Measurements from ENCODE around the gene LRRTM1. TPM values are rescaled to one million over a fixed set of nuclear protein-coding genes. Genes with fewer than 3 reads are reported as not detected.

Gene LRRTM1
- total RNA-seq, 1 experiment from 2014 or later: not detected

- no peak overlapping the region for H2AFZ ChIP-seq (ENCODE audit: low read depth, low read length, poor library complexity, severe bottlenecking)
- no peaks in the 10 kb centered on the region for H4K20me1 ChIP-seq (ENCODE audit: insufficient read depth)
- H3K4me1 ChIP-seq (ENCODE audit: control insufficient read depth in 1 of 2, insufficient read depth in 2 of 2, low read length in 2 of 2): no peaks in the 10 kb centered on the region
- no peak overlapping the region for H3K9ac ChIP-seq (ENCODE audit: low read length)
- peaks cover 2 to 8% of the 10 kb centered on the region in 2 experiments; a peak in 2 of 4 replicates for H3K9me3 ChIP-seq (ENCODE audit: control insufficient read depth in 1 of 2, insufficient read depth in 1 of 2, low read depth in 1 of 2, low read length in 2 of 2)
- H3K4me2 ChIP-seq (ENCODE audit: low read length): no peak overlapping the region
- no peak overlapping the region for H3K4me3 ChIP-seq (replicated peaks in 1 of 2; ENCODE audit: low read depth in 1 of 2, low read length in 2 of 2)
- POLR2A ChIA-PET: no interaction called here
- intact Hi-C loops (cut with micrococcal nuclease): no loop called here
- no peaks in the 10 kb centered on the region for H3K36me3 ChIP-seq (ENCODE audit: control insufficient read depth in 1 of 2, insufficient read depth in 2 of 2, low read length in 2 of 2)
- RAD21 ChIA-PET (ENCODE audit: low non-redundant PET in 1 of 2, low total read pairs in 2 of 2, uncharacterized antibody in 2 of 2, unreplicated experiment in 2 of 2): no interaction called here
- ATAC-seq: no peak
- H3K27me3 ChIP-seq (ENCODE audit: insufficient read depth, low read length): no peaks in the 10 kb centered on the region
- CTCF ChIA-PET: no interaction called here
- no TSS peak for BruUV-seq (replicated peaks)
- no peak overlapping the region for H3K27ac ChIP-seq (ENCODE audit: low read depth, low read length)
- H3K9me2 ChIP-seq (ENCODE audit: insufficient read depth): no peaks in the 10 kb centered on the region
- no peak for DNase-seq (ENCODE audit: low read depth, low spot score)
- TF ChIP-seq POLR2A (IDR thresholded peaks at IDR 0.05; ENCODE audit: borderline replicate concordance, extremely low read depth, insufficient read depth, insufficient read length) (no peak), MAX (IDR thresholded peaks at IDR 0.05) (no peak), RAD21 (IDR thresholded peaks at IDR 0.05; ENCODE audit: low read depth) (no peak), CTCF (IDR thresholded peaks at IDR 0.05 in 2 of 3, conservative IDR thresholded peaks at IDR 0.05 in 1 of 3; ENCODE audit: borderline replicate concordance in 1 of 3, insufficient read depth in 1 of 3, low read depth in 2 of 3, low read length in 2 of 3) (no peak), YY1 (IDR thresholded peaks at IDR 0.05; ENCODE audit: extremely low read depth, insufficient replicate concordance, low read depth, low read length) (no peak), EZH2 (IDR thresholded peaks at IDR 0.05) (no peak), ZFX (IDR thresholded peaks at IDR 0.05) (no peak)
- no peaks in the 10 kb centered on the region for H3K79me2 ChIP-seq (ENCODE audit: insufficient read depth, low read length)
Observed at GRCh38 chr2:80303006-80303908, 1.3 kb downstream of the LRRTM1 start.
